Measurements from ENCODE around the gene NHS. TPM values are rescaled to one million over a fixed set of nuclear protein-coding genes. Genes with fewer than 3 reads are reported as not detected.

NHS gene
- total RNA-seq, 1 donor from 2014 or later: 12.1 TPM

DNA sequence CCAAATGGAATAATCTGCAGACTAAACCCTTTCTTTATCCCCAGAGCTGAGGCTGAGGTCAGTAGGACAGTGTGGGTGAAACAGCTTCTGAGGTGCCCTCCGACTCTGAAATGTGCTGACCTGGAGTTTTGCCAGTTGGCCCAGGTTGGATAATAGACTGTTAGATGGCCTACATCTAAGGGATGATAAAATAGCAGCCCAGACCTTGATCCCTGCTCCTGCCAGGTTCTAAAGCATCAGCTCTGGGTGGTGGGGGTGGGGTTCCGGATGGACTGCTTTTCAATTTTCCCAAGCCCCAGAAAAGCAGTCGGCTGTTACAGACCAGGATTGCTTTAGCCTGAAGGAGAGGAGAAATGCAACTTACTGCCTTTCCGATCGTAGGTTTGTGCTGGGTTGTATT, 110.4 kb downstream of the NHS start:
- no peak overlapping the region for H3K9ac ChIP-seq
- H3K36me3 Mint-ChIP-seq: peaks cover 2% of the 10 kb centered on the region
- H3K9me3 Mint-ChIP-seq: peaks cover 9% of the 10 kb centered on the region
- H3K4me3 ChIP-seq: no peak overlapping the region
- no peak for DNase-seq (ENCODE audit: low spot score)
- peaks cover 2% of the 10 kb centered on the region for H3K27me3 Mint-ChIP-seq (ENCODE audit: insufficient read depth, low read depth)
- no peak overlapping the region for H3K4me3 Mint-ChIP-seq
- H2AFZ ChIP-seq (replicated peaks): no peak overlapping the region
- no peaks in the 10 kb centered on the region for H3K27me3 ChIP-seq
- no peaks in the 10 kb centered on the region for H3K4me1 Mint-ChIP-seq
- TF ChIP-seq EZH2phosphoT487 (IDR thresholded peaks at IDR 0.05): no peak
- TF ChIP-seq, protein P1, sequence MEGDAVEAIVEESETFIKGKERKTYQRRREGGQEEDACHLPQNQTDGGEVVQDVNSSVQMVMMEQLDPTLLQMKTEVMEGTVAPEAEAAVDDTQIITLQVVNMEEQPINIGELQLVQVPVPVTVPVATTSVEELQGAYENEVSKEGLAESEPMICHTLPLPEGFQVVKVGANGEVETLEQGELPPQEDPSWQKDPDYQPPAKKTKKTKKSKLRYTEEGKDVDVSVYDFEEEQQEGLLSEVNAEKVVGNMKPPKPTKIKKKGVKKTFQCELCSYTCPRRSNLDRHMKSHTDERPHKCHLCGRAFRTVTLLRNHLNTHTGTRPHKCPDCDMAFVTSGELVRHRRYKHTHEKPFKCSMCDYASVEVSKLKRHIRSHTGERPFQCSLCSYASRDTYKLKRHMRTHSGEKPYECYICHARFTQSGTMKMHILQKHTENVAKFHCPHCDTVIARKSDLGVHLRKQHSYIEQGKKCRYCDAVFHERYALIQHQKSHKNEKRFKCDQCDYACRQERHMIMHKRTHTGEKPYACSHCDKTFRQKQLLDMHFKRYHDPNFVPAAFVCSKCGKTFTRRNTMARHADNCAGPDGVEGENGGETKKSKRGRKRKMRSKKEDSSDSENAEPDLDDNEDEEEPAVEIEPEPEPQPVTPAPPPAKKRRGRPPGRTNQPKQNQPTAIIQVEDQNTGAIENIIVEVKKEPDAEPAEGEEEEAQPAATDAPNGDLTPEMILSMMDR (IDR thresholded peaks at IDR 0.05): no peak
- no peak for TF ChIP-seq EZH2 (IDR thresholded peaks at IDR 0.05)
- no peak overlapping the region for H3K27ac Mint-ChIP-seq
- no peaks in the 10 kb centered on the region for H3K9me3 ChIP-seq (ENCODE audit: low read depth)
- H3K4me2 ChIP-seq: no peak overlapping the region
- no peaks in the 10 kb centered on the region for H4K20me1 ChIP-seq (ENCODE audit: low read depth)
- H3K4me1 ChIP-seq: no peaks in the 10 kb centered on the region
- no peaks in the 10 kb centered on the region for H3F3A ChIP-seq (ENCODE audit: low read depth)
- no peak overlapping the region for H3K27ac ChIP-seq
- no peaks in the 10 kb centered on the region for H3K79me2 ChIP-seq (ENCODE audit: low read depth)
- H3K36me3 ChIP-seq: no peaks in the 10 kb centered on the region

DNA sequence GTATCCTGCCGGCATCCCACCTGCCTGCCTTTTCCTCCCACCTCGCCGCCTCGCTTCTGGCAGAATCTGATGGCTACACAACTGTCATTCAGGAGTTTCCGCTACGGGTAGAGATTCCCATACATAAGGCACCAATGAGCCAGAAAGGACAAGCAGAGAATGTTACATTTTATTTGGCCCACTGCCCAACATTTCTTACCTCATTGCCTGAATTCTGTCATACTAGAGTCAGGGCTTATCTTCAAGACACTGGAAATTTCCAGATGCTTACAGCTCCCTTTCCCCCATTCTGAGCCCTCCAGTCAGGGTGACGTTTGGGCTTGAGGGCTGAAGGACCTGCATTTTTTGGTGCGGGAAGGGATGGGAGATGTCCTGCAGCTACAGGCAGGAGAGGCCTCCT, 113.0 kb downstream of the NHS start:
- peaks cover 26% of the 10 kb centered on the region for H3K9me3 Mint-ChIP-seq
- Histone ChIP-seq H3K4me3 (no peak overlapping the region), H3K79me2 (ENCODE audit: low read depth) (no peaks in the 10 kb centered on the region), H2AFZ (replicated peaks) (no peak overlapping the region), H3K27ac (no peak overlapping the region), H3K4me2 (no peak overlapping the region), H3K9ac (no peak overlapping the region), H3K9me3 (ENCODE audit: low read depth) (no peaks in the 10 kb centered on the region), H4K20me1 (ENCODE audit: low read depth) (no peaks in the 10 kb centered on the region), H3K27me3 (no peaks in the 10 kb centered on the region), H3F3A (ENCODE audit: low read depth) (no peaks in the 10 kb centered on the region), H3K4me1 (no peaks in the 10 kb centered on the region), H3K36me3 (no peaks in the 10 kb centered on the region)
- TF ChIP-seq EZH2phosphoT487 (IDR thresholded peaks at IDR 0.05) (no peak), EZH2 (IDR thresholded peaks at IDR 0.05) (no peak)
- TF ChIP-seq, protein P1 (IDR thresholded peaks at IDR 0.05): no peak
- peak overlapping the region; percentile 85 for H3K27ac Mint-ChIP-seq
- DNase-seq (ENCODE audit: low spot score): no peak
- H3K4me1 Mint-ChIP-seq: no peaks in the 10 kb centered on the region
- peaks cover 4% of the 10 kb centered on the region for H3K27me3 Mint-ChIP-seq (ENCODE audit: insufficient read depth, low read depth)
- H3K36me3 Mint-ChIP-seq: no peaks in the 10 kb centered on the region
- H3K4me3 Mint-ChIP-seq: no peak overlapping the region

DNA sequence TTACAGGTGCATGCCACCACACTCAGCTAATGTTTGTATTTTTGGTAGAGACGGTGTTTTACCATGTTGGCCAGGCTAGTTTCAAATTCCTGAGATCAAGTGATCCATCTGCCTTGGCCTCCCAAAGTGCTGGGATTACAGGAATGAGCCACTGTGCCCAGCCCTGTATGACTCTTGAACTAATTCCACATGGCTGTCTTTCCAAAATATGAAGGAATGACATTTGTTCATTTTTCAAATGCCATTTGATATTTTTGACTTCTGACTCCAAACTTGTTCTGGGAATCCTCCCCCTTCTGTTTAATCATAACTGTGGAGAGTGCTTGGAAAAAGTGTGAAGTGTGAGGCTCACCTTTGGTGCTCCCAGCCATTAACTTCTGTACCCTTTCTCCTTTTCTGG, 119.2 kb downstream of the NHS start:
- H2AFZ ChIP-seq (replicated peaks): no peak overlapping the region
- no peak for DNase-seq (ENCODE audit: low spot score)
- H3K4me1 Mint-ChIP-seq: no peaks in the 10 kb centered on the region
- H3K4me1 ChIP-seq: no peaks in the 10 kb centered on the region
- TF ChIP-seq, protein P1 (IDR thresholded peaks at IDR 0.05): no peak
- no peak for TF ChIP-seq EZH2phosphoT487 (IDR thresholded peaks at IDR 0.05)
- TF ChIP-seq EZH2 (IDR thresholded peaks at IDR 0.05): no peak
- H3K9ac ChIP-seq: no peak overlapping the region
- H3K9me3 ChIP-seq (ENCODE audit: low read depth): no peaks in the 10 kb centered on the region
- H3F3A ChIP-seq (ENCODE audit: low read depth): no peaks in the 10 kb centered on the region
- peaks cover 26% of the 10 kb centered on the region for H3K9me3 Mint-ChIP-seq
- no peaks in the 10 kb centered on the region for H3K79me2 ChIP-seq (ENCODE audit: low read depth)
- H3K4me2 ChIP-seq: no peak overlapping the region
- no peak overlapping the region for H3K27ac Mint-ChIP-seq
- H3K36me3 ChIP-seq: no peaks in the 10 kb centered on the region
- H3K4me3 ChIP-seq: no peak overlapping the region
- H4K20me1 ChIP-seq (ENCODE audit: low read depth): no peaks in the 10 kb centered on the region
- no peaks in the 10 kb centered on the region for H3K36me3 Mint-ChIP-seq
- no peak overlapping the region for H3K4me3 Mint-ChIP-seq
- no peaks in the 10 kb centered on the region for H3K27me3 ChIP-seq
- H3K27me3 Mint-ChIP-seq (ENCODE audit: insufficient read depth, low read depth): peaks cover 6% of the 10 kb centered on the region
- H3K27ac ChIP-seq: no peak overlapping the region

All from neural progenitor cell (in vitro differentiated cells).